K562 treated with DMSO at 1 percent for 12 hours (cell line): ENCODE data around the gene RMRP. TPM values are rescaled to one million over a fixed set of nuclear protein-coding genes. Genes with fewer than 3 reads are reported as not detected.

ENCODE experiments used
- total RNA-seq: library from RNA; unstranded; fragments of 300-600 nt; gene quantifications from 2 replicates; pipeline ENCODE4 v1.2.3, GENCODE V29; 2022; ENCODE audit not compliant: insufficient read depth

Gene RMRP
- not detected in 2 replicates for total RNA-seq

DNA sequence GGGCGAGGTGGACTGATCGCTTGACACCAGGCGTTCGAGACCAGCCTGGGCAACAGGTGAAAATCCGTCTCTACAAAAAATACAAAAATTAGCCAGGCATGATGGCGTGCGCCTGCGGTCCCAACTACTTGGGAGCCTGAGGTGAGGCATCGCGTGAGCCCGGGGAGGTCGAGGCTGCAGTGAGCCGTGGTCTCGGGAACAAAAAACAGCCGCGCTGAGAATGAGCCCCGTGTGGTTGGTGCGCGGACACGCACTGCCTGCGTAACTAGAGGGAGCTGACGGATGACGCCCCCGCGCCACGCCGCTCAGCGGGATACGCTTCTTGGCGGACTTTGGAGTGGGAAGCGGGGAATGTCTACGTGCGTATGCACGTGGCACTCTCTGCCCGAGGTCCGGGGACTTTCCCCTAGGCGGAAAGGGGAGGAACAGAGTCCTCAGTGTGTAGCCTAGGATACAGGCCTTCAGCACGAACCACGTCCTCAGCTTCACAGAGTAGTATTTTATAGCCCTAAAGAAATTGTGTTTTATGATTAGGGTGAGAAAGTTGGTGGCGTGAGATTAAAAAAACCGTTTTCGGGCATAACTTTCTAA, at the start of gene RMRP:
RMRP (minus strand) TSS at position 474 of the 591 bp plus-strand sequence.

DNA sequence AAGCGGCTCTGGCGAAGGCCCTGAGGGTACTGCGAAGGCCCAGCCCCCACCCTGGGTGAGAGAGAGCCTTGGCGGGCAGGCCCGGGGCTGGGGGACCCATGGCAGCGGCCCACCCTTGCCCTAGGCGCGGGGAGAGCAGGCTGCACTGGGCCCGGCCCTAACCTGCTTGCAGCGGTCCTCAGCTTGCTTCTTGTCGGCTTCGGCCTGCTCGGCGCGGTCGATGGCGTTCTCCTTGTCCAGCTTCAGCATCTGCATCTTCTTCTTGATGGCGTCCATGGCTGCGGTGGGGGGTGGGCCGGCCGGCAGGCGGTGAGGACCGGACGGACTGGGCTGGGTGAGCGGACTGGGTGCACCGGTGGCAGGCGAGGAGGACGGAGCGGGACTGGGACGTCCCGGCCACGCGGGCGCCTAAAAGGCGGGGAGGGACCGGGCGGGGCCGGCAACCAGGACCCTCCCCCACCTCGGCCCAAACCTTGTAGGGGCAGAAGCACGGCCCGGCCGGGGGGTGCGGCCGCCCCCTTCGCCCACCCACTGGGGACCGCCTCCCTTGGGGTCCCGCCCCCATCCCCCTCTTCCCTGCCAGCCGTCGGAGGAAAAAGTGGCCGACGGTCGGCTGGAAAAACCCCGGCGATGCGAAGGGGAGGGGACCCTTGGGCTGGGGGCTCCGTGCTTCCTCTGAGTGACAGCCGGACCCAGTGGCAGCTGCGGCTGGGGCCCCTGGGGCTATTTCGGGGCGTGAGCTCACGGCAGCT, 31.9 kb upstream of the RMRP start, which contains the start of gene TPM2:
TPM2 (minus strand) TSS at position 384 of the 752 bp plus-strand sequence; CDS start at position 276, 108 bp downstream.

DNA sequence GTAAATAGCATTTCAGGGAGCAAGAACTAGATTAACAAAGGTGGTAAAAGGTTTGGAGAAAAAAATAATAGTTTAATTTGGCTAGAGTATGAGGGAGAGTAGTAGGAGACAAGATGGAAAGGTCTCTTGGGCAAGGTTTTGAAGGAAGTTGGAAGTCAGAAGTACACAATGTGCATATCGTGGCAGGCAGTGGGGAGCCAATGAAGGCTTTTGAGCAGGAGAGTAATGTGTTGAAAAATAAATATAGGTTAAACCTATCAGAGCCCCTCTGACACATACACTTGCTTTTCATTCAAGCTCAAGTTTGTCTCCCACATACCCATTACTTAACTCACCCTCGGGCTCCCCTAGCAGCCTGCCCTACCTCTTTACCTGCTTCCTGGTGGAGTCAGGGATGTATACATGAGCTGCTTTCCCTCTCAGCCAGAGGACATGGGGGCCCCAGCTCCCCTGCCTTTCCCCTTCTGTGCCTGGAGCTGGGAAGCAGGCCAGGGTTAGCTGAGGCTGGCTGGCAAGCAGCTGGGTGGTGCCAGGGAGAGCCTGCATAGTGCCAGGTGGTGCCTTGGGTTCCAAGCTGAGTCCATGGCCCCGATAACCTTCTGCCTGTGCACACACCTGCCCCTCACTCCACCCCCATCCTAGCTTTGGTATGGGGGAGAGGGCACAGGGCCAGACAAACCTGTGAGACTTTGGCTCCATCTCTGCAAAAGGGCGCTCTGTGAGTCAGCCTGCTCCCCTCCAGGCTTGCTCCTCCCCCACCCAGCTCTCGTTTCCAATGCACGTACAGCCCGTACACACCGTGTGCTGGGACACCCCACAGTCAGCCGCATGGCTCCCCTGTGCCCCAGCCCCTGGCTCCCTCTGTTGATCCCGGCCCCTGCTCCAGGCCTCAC, 15.6 kb upstream of the RMRP start, which contains the start of gene CA9:
CA9 (plus strand) TSS at position 797 of the 893 bp plus-strand sequence; CDS start at position 829, 32 bp downstream.

DNA sequence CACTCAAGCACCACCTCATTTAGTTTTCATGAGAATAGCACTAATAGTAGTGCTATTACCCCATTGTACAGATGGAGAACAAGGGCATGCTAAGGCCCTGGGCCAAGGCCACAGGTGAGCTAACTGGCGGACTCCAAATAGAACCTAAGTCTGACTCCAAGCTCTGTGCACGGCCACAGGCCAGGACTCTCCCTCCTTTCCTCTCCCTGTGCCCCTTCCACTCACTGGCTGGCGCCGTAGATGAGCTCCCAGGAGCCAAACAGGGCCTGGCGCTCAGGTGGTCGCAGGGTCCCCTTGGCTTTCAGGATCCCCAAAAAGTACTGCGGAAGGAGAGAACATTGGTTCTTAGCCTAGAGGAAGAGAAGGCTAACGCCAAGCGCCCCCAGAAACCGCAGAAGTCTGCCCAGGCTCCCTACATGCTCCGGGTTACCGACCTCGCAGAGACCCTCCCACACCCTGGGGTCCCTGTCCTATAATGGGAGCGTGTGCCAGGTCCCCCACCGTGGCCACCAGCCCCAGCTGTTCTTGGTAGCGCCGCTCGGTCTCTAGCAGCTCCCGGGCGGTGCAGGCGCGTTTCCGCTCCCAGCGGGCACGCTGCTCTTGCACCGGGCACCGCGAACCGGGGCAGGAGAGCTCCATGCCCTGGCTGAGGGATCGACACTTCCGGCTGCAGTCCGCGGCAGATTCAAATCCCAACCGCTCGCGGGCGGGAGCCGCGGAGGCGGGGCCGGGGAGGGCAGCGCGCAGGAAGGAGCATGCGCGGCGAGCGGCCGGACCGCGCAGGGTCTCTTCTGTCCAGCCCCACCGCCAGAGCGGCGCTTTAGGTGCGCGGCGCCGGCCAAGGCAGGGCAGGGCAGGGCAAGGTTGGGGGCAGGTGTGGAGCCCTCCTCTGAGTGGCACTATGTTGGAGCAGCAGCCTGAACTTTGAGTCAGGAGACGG, 7.0 kb upstream of the RMRP start, which contains the start of gene ARHGEF39:
ARHGEF39 (minus strand) TSS at position 665 of the 940 bp plus-strand sequence; CDS start at position 639, 26 bp downstream.

DNA sequence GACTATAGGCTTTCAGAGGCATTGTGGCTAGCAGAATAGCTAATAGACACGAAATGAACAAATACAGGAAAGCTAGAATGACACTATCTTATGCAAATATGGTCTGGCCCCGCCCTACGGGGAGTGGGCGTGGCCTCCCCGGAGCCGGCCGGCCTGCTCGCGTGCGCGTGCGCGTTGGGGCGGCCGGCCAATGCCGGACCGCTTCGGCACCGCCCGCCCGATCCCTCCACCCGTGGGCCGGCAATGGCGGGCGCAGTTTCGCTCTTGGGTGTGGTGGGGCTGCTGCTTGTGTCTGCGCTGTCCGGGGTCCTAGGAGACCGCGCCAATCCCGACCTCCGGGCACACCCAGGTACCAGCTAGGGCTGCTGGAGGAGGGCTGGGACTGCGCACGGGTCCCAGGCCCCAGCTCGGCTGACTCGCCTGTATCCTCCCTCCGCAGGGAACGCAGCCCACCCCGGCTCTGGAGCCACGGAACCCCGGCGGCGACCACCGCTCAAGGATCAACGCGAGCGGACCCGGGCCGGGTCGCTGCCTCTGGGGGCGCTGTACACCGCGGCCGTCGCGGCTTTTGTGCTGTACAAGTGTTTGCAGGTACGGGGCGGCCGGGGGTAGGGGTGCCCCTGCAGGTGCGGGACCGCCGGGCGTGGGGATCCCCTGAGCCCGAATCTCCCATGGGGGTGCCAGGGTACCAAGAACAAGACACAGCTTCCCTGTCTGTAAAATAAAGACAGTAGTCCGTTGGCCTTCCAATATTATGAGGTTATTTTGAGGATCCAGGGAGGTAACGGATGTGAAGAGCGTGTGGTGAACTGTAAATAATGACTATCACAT, 533 bp upstream of the RMRP start, which contains the start of gene CCDC107:
CCDC107 (plus strand) TSS at position 156 of the 831 bp plus-strand sequence; CDS start at position 244, 88 bp downstream.

DNA sequence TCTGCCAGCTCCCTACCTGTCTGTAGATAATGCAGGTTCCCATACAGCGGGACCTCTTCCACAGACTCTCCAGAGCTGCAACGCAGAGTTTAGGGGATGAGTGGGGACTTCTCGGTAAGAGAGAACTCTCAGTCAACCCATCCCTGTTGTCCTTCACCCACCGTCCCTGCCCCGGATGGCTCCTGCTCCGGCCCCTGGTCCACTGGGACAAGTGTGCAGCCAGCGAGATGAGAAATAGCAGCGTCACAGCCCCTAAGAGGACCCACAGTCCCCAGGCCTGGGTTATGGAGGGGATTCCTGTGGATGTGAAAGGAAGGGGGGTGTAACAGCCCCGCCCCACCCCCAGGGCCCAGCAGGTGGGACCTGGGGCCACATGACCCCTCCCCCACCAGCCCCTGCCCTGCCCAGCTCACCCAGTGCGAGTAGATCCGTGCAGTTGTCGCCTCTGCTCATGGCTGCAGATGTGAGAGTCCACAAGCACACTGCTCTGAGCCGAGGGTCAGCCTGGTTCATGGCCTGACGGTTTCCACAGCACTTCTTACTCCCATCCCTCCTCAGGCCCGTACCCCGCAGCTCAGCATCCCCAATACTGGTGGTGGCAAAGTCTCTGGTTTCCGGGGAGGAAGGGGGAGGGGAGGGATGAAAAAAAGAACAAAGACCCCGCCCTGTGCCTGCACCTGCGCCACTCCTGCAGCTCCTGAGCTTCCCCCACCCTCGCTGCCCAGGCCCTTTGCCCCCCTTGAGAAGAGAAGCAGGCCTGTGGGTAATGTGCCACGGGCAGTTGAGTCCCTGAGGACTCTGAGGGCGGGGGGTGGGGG, 7.3 kb downstream of the RMRP start, which contains the start of gene SIT1:
SIT1 (minus strand) TSS at position 591 of the 818 bp plus-strand sequence; CDS start at position 513, 78 bp downstream.

DNA sequence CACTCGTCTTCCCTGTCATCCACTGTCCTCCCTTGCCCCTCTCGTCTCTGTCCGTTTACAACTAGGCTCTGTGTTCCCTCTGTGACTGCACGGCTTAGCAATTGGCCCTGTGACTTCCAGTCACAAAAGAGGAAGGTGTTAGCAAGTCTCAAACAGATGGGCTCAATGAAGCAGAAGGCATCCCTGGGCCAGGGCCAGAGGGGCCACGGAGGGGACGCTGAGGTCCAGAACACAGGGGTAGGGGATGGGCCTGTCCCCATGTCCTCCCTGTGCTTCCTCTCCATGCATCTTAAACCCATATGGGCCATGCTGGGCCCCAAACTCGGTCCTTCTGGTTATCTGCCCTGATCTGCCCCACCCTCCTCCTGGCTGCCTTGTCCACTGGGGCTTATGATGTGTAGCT, 39.5 kb downstream of the RMRP start, which contains the start of gene CD72:
CD72 (minus strand) TSS at position 89 of the 403 bp plus-strand sequence. CDS start 110 bp downstream, outside the sequence.

Other genes with a start within 250 kb of the RMRP start
- gene RUSC2, start 167.9 kb downstream of the RMRP start, total RNA-seq, result 4.4 and 10.3 TPM in 2 replicates
- 10.3 and 21.6 TPM in 2 replicates for gene TESK1, start 52.8 kb downstream of the RMRP start, total RNA-seq
- 1.2 TPM in 1 of 2 replicates, not detected in the other for gene CD72, start 39.6 kb downstream of the RMRP start, total RNA-seq
- not detected in 2 replicates for gene SIT1, start 7.1 kb downstream of the RMRP start, total RNA-seq
- 16.5 and 19.3 TPM in 2 replicates for gene CCDC107, start 273 bp upstream of the RMRP start, total RNA-seq
- gene ARHGEF39, start 7.2 kb upstream of the RMRP start, total RNA-seq, result 6.5 and 15.3 TPM in 2 replicates
- 0.68 and 6.6 TPM in 2 replicates for gene CA9, start 15.9 kb upstream of the RMRP start, total RNA-seq
- 3.0 and 3.1 TPM in 2 replicates for gene TPM2, start 31.9 kb upstream of the RMRP start, total RNA-seq
- gene TLN1, start 74.2 kb upstream of the RMRP start, total RNA-seq, result 73.8 and 145 TPM in 2 replicates
- 31.0 and 35.1 TPM in 2 replicates for gene CREB3, start 74.6 kb upstream of the RMRP start, total RNA-seq
- gene GBA2, start 91.2 kb upstream of the RMRP start, total RNA-seq, result 30.1 and 65.7 TPM in 2 replicates
- 3.0 and 13.3 TPM in 2 replicates for gene RGP1, start 91.3 kb upstream of the RMRP start, total RNA-seq
- gene MSMP, start 96.3 kb upstream of the RMRP start, total RNA-seq, result not detected in 2 replicates
- 1.5 and 3.2 TPM in 2 replicates for gene NPR2, start 133.6 kb upstream of the RMRP start, total RNA-seq
- gene SPAG8, start 154.2 kb upstream of the RMRP start, total RNA-seq, result not detected in 2 replicates
- 60.7 and 93.3 TPM in 2 replicates for gene HINT2, start 157.0 kb upstream of the RMRP start, total RNA-seq
- gene FAM221B, start 170.7 kb upstream of the RMRP start, total RNA-seq, result not detected in 2 replicates
- gene TMEM8B, start 171.2 kb upstream of the RMRP start, total RNA-seq, result 2.4 and 4.2 TPM in 2 replicates
- gene OR13J1, start 212.4 kb upstream of the RMRP start, total RNA-seq, result not detected in 2 replicates
- not detected in 2 replicates for gene HRCT1, start 248.2 kb upstream of the RMRP start, total RNA-seq